ENCODE results near the gene TTC17. TPM values are rescaled to one million over a fixed set of nuclear protein-coding genes. Genes with fewer than 3 reads are reported as not detected.

TTC17 gene
- polyA plus RNA-seq, 3 donors = 34.7 to 82.5 (median 40.8) TPM

- Mint-ChIP-seq H3K4me1 (no peaks in the 10 kb centered on the region), H3K4me3 (no peak overlapping the region), H3K27me3 (ENCODE audit: low read depth in 3 of 3) (no peaks in the 10 kb centered on the region), H3K36me3 (peaks cover 75 to 89% of the 10 kb centered on the region in 2 donors), H3K27ac (no peak overlapping the region), H3K9me3 (peaks cover 3 to 23% (median 10%) of the 10 kb centered on the region in 7 donors)
- Histone ChIP-seq H3K4me3 (replicated peaks in 1 of 3; ENCODE audit: low read depth in 2 of 3, low read length in 3 of 3) (no peak overlapping the region), H3K27ac (ENCODE audit: low read depth in 1 of 2, low read length in 2 of 2) (no peak overlapping the region), H3K27me3 (ENCODE audit: control insufficient read depth in 2 of 2, insufficient read depth in 2 of 2, low read length in 2 of 2) (no peaks in the 10 kb centered on the region), H3K79me2 (ENCODE audit: insufficient read depth, low read length) (no peaks in the 10 kb centered on the region), H3K4me2 (replicated peaks; ENCODE audit: extremely low read depth, low read length, poor library complexity, severe bottlenecking) (no peak overlapping the region), H3K9me3 (replicated peaks in 1 of 2; ENCODE audit: control insufficient read depth in 1 of 2, insufficient read depth in 1 of 2, low read length in 2 of 2) (peaks cover 8 to 11% of the 10 kb centered on the region in 2 donors), H3K36me3 (replicated peaks in 1 of 2; ENCODE audit: control insufficient read depth in 1 of 2, insufficient read depth in 2 of 2, low read length in 2 of 2) (peaks cover 74 to 92% of the 10 kb centered on the region in 2 donors), H2AFZ (ENCODE audit: insufficient read depth, low read depth, low read length, poor library complexity, severe bottlenecking) (no peak overlapping the region), H3K9ac (ENCODE audit: insufficient read depth, low read length, poor library complexity, severe bottlenecking) (no peak overlapping the region), H4K20me1 (ENCODE audit: insufficient read depth, low read length) (no peaks in the 10 kb centered on the region), H3K4me1 (ENCODE audit: control insufficient read depth in 1 of 2, insufficient read depth in 2 of 2, low read length in 2 of 2) (no peaks in the 10 kb centered on the region)
- intact Hi-C loops (cut with micrococcal nuclease) = no loop called here
- TF ChIP-seq, protein P1, sequence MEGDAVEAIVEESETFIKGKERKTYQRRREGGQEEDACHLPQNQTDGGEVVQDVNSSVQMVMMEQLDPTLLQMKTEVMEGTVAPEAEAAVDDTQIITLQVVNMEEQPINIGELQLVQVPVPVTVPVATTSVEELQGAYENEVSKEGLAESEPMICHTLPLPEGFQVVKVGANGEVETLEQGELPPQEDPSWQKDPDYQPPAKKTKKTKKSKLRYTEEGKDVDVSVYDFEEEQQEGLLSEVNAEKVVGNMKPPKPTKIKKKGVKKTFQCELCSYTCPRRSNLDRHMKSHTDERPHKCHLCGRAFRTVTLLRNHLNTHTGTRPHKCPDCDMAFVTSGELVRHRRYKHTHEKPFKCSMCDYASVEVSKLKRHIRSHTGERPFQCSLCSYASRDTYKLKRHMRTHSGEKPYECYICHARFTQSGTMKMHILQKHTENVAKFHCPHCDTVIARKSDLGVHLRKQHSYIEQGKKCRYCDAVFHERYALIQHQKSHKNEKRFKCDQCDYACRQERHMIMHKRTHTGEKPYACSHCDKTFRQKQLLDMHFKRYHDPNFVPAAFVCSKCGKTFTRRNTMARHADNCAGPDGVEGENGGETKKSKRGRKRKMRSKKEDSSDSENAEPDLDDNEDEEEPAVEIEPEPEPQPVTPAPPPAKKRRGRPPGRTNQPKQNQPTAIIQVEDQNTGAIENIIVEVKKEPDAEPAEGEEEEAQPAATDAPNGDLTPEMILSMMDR (IDR thresholded peaks at IDR 0.05) = no peak
- DNase-seq = no peak
- WGBS (ENCODE audit: insufficient coverage) = no CpG with 5 or more reads among the region's 2 CpGs
These were observed 99.8 kb downstream of the TTC17 start for GRCh38 chr11:43458486-43458885.

DNA sequence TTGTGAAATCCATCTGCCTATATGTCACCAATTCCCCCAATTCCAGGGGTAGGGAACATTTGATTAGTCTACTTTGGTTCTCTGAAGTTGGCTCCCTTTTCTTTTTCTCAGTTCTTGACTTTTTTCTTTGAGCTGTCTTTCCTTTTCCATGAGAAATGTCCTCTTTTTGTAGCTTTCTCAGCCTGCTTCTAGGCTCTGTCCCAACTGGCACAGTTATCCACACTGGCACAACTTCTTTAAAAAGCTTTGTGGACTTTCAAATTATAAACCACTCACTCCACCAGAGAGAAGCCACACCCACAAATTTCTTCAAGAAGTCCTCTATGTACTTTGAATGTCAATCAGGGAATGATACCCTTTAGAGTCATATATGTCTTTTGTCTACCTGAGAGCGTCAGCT lies 100.5 kb downstream of the TTC17 start:
- Histone ChIP-seq H3K36me3 (replicated peaks in 1 of 2; ENCODE audit: control insufficient read depth in 1 of 2, insufficient read depth in 2 of 2, low read length in 2 of 2) (peaks cover 69 to 92% of the 10 kb centered on the region in 2 donors), H4K20me1 (ENCODE audit: insufficient read depth, low read length) (no peaks in the 10 kb centered on the region), H3K4me1 (ENCODE audit: control insufficient read depth in 1 of 2, insufficient read depth in 2 of 2, low read length in 2 of 2) (no peaks in the 10 kb centered on the region), H3K9me3 (replicated peaks in 1 of 2; ENCODE audit: control insufficient read depth in 1 of 2, insufficient read depth in 1 of 2, low read length in 2 of 2) (peaks cover 8 to 11% of the 10 kb centered on the region in 2 donors), H3K9ac (ENCODE audit: insufficient read depth, low read length, poor library complexity, severe bottlenecking) (no peak overlapping the region), H3K79me2 (ENCODE audit: insufficient read depth, low read length) (no peaks in the 10 kb centered on the region), H3K27me3 (ENCODE audit: control insufficient read depth in 2 of 2, insufficient read depth in 2 of 2, low read length in 2 of 2) (no peaks in the 10 kb centered on the region), H3K4me2 (replicated peaks; ENCODE audit: extremely low read depth, low read length, poor library complexity, severe bottlenecking) (no peak overlapping the region), H3K4me3 (replicated peaks in 1 of 3; ENCODE audit: low read depth in 2 of 3, low read length in 3 of 3) (no peak overlapping the region), H3K27ac (ENCODE audit: low read depth in 1 of 2, low read length in 2 of 2) (no peak overlapping the region), H2AFZ (ENCODE audit: insufficient read depth, low read depth, low read length, poor library complexity, severe bottlenecking) (no peak overlapping the region)
- Mint-ChIP-seq H3K4me3 (no peak overlapping the region), H3K27ac (no peak overlapping the region), H3K27me3 (ENCODE audit: low read depth in 3 of 3) (no peaks in the 10 kb centered on the region), H3K4me1 (no peaks in the 10 kb centered on the region), H3K36me3 (peaks cover 76 to 91% of the 10 kb centered on the region in 2 donors), H3K9me3 (peaks cover 5 to 24% (median 13%) of the 10 kb centered on the region in 7 donors)
- no CpG with 5 or more reads among the region's 1 CpG for WGBS (ENCODE audit: insufficient coverage)
- DNase-seq = no peak
- intact Hi-C loops (cut with micrococcal nuclease) = no loop called here
- TF ChIP-seq, protein P1 (IDR thresholded peaks at IDR 0.05) = no peak

Data from CD14-positive monocyte (primary cell).